ENCODE results near the gene SLC37A4.
"Not testable (repeated sequence)": the region's sequence is repeated elsewhere in the genome, so short reads cannot be mapped to it uniquely, and the experiment has no call there.

Gene SLC37A4

DNA sequence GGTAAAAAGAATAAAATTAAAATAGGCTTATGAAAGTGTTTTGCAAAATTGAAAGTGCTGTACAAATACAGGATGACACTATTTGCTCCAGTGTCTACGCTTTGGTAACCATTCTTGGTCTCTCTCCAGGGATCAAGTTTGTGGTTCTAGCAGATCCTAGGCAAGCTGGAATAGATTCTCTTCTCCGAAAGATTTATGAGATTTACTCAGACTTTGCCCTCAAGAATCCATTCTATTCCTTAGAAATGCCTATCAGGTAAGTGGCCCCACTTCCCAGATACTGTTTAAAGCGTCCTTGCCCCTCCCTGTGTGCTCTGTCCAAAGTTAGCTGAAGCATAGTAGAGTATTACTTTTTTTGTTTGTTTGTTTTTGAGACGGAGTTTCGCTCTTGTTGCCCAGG, 9.0 kb downstream of the SLC37A4 start:
- H3K27ac ChIP-seq (ENCODE audit: low read depth, low read length): no peak overlapping the region
- H2BK120ac ChIP-seq (ENCODE audit: low read depth, low read length): no peak overlapping the region
- no peak overlapping the region for H3K23ac ChIP-seq (ENCODE audit: low read length)
- no peak overlapping the region for H3K4me3 ChIP-seq (ENCODE audit: low read length)
- H3K36me3 ChIP-seq (ENCODE audit: control insufficient read depth, insufficient read depth, low read length): peaks cover 2% of the 10 kb centered on the region
- no peak for DNase-seq
- H2BK15ac ChIP-seq (replicated peaks; ENCODE audit: low read depth): no peak overlapping the region
- H2BK5ac ChIP-seq (ENCODE audit: low read length): no peak overlapping the region
- H4K8ac ChIP-seq (ENCODE audit: low read depth, low read length): no peak overlapping the region
- H3K79me1 ChIP-seq (ENCODE audit: low read length): peaks cover 7% of the 10 kb centered on the region
- H3K56ac ChIP-seq (ENCODE audit: low read length): no peak overlapping the region
- H4K5ac ChIP-seq (ENCODE audit: low read length): no peak overlapping the region
- H3K4ac ChIP-seq (ENCODE audit: low read depth, low read length): no peak overlapping the region
- no peak overlapping the region for H2AK5ac ChIP-seq (ENCODE audit: low read length)
- no peak overlapping the region for H3K4me2 ChIP-seq (ENCODE audit: low read length)
- no peak overlapping the region for H3K9ac ChIP-seq (ENCODE audit: low read length)
- H3K27me3 ChIP-seq (ENCODE audit: insufficient read depth, low read length, poor library complexity): no peaks in the 10 kb centered on the region
- no CpG with 5 or more reads among the region's 5 CpGs for WGBS (ENCODE audit: extremely low coverage, insufficient coverage, low lambda C conversion rate)
- H3K79me2 ChIP-seq (ENCODE audit: control insufficient read depth, insufficient read depth, low read length): peaks cover 34% of the 10 kb centered on the region
- H3K4me1 ChIP-seq (ENCODE audit: control insufficient read depth, low read depth, low read length): peaks cover 8% of the 10 kb centered on the region
- no peak overlapping the region for H3K18ac ChIP-seq (ENCODE audit: low read length)

GRCh38 chr11:119019996-119020395, 10.7 kb downstream of the SLC37A4 start:
- H2BK15ac ChIP-seq (replicated peaks; ENCODE audit: low read depth): no peak overlapping the region
- no peak overlapping the region for H2BK5ac ChIP-seq (ENCODE audit: low read length)
- H3K27ac ChIP-seq (ENCODE audit: low read depth, low read length): no peak overlapping the region
- H4K8ac ChIP-seq (ENCODE audit: low read depth, low read length): no peak overlapping the region
- H3K4me3 ChIP-seq (ENCODE audit: low read length): no peak overlapping the region
- no peaks in the 10 kb centered on the region for H3K27me3 ChIP-seq (ENCODE audit: insufficient read depth, low read length, poor library complexity)
- no peak overlapping the region for H2BK120ac ChIP-seq (ENCODE audit: low read depth, low read length)
- peaks cover 8% of the 10 kb centered on the region for H3K4me1 ChIP-seq (ENCODE audit: control insufficient read depth, low read depth, low read length)
- peak overlapping the region; percentile 21 for H3K9ac ChIP-seq (ENCODE audit: low read length)
- no peak for DNase-seq
- H3K79me1 ChIP-seq (ENCODE audit: low read length): peaks cover 7% of the 10 kb centered on the region
- peaks cover 42% of the 10 kb centered on the region for H3K79me2 ChIP-seq (ENCODE audit: control insufficient read depth, insufficient read depth, low read length)
- H4K5ac ChIP-seq (ENCODE audit: low read length): no peak overlapping the region
- no peak overlapping the region for H3K23ac ChIP-seq (ENCODE audit: low read length)
- no peak overlapping the region for H3K4ac ChIP-seq (ENCODE audit: low read depth, low read length)
- WGBS (ENCODE audit: extremely low coverage, insufficient coverage, low lambda C conversion rate): no CpG with 5 or more reads among the region's 2 CpGs
- H3K4me2 ChIP-seq (ENCODE audit: low read length): peak overlapping the region; percentile 21
- H3K18ac ChIP-seq (ENCODE audit: low read length): no peak overlapping the region
- peak overlapping the region; percentile 8 for H3K56ac ChIP-seq (ENCODE audit: low read length)
- peaks cover 10% of the 10 kb centered on the region for H3K36me3 ChIP-seq (ENCODE audit: control insufficient read depth, insufficient read depth, low read length)
- no peak overlapping the region for H2AK5ac ChIP-seq (ENCODE audit: low read length)

GRCh38 chr11:119018074-119018938, 12.4 kb downstream of the SLC37A4 start, which contains the start of the genes RPS25 and TRAPPC4:
RPS25 (minus strand) TSS chr11:119018343; CDS start chr11:119018284, 59 bp downstream.
TRAPPC4 (plus strand) TSS chr11:119018766; CDS start chr11:119018796, 30 bp downstream.
- H3K4me2 ChIP-seq (ENCODE audit: low read length): peak within 1 kb of the TSS; percentile 62
- H3K9ac ChIP-seq (ENCODE audit: low read length): peak within 1 kb of the TSS; percentile 98
- H2BK120ac ChIP-seq (ENCODE audit: low read depth, low read length): peak within 1 kb of the TSS; percentile 47
- H3K56ac ChIP-seq (ENCODE audit: low read length): peak within 1 kb of the TSS; percentile 99
- H3K4me1 ChIP-seq (ENCODE audit: control insufficient read depth, low read depth, low read length): peaks cover 4% of the 10 kb centered on the region
- no CpG with 5 or more reads among the region's 63 CpGs for WGBS (ENCODE audit: extremely low coverage, insufficient coverage, low lambda C conversion rate)
- no peak within 1 kb of the TSS for H4K5ac ChIP-seq (ENCODE audit: low read length)
- H3K27me3 ChIP-seq (ENCODE audit: insufficient read depth, low read length, poor library complexity): no peaks in the 10 kb centered on the region
- H3K36me3 ChIP-seq (ENCODE audit: control insufficient read depth, insufficient read depth, low read length): peaks cover 12% of the 10 kb centered on the region
- peak within 1 kb of the TSS; percentile 88 for H3K4ac ChIP-seq (ENCODE audit: low read depth, low read length)
- peaks cover 41% of the 10 kb centered on the region for H3K79me2 ChIP-seq (ENCODE audit: control insufficient read depth, insufficient read depth, low read length)
- no peak within 1 kb of the TSS for H2BK15ac ChIP-seq (replicated peaks; ENCODE audit: low read depth)
- H3K23ac ChIP-seq (ENCODE audit: low read length): peak within 1 kb of the TSS; percentile 97
- H4K8ac ChIP-seq (ENCODE audit: low read depth, low read length): peak within 1 kb of the TSS; percentile 99
- H3K4me3 ChIP-seq (ENCODE audit: low read length): peak within 1 kb of the TSS; percentile 99
- H2AK5ac ChIP-seq (ENCODE audit: low read length): no peak within 1 kb of the TSS
- H3K79me1 ChIP-seq (ENCODE audit: low read length): peaks cover 7% of the 10 kb centered on the region
- peak within 1 kb of the TSS; percentile 86 for H3K18ac ChIP-seq (ENCODE audit: low read length)
- peak within 1 kb of the TSS; percentile 91 for H3K27ac ChIP-seq (ENCODE audit: low read depth, low read length)
- peak within 1 kb of the TSS; percentile 49 for H2BK5ac ChIP-seq (ENCODE audit: low read length)
- peak; percentile 99 for DNase-seq

GRCh38 chr11:119017377-119017776, 13.3 kb downstream of the SLC37A4 start:
- not testable (repeated sequence) for H3K27ac ChIP-seq (ENCODE audit: low read depth, low read length); H3K23ac ChIP-seq (ENCODE audit: low read length); H2AK5ac ChIP-seq (ENCODE audit: low read length); H4K8ac ChIP-seq (ENCODE audit: low read depth, low read length); H3K79me1 ChIP-seq (ENCODE audit: low read length); H2BK5ac ChIP-seq (ENCODE audit: low read length); H4K5ac ChIP-seq (ENCODE audit: low read length); H2BK15ac ChIP-seq (replicated peaks; ENCODE audit: low read depth); H3K27me3 ChIP-seq (ENCODE audit: insufficient read depth, low read length, poor library complexity); H3K4me1 ChIP-seq (ENCODE audit: control insufficient read depth, low read depth, low read length); H3K18ac ChIP-seq (ENCODE audit: low read length); H3K4ac ChIP-seq (ENCODE audit: low read depth, low read length); DNase-seq; H2BK120ac ChIP-seq (ENCODE audit: low read depth, low read length)
- H3K4me3 ChIP-seq (ENCODE audit: low read length): peak overlapping the region; percentile 86
- H3K9ac ChIP-seq (ENCODE audit: low read length): peak overlapping the region; percentile 92
- peaks cover 16% of the 10 kb centered on the region for H3K36me3 ChIP-seq (ENCODE audit: control insufficient read depth, insufficient read depth, low read length)
- H3K4me2 ChIP-seq (ENCODE audit: low read length): peak overlapping the region; percentile 62
- H3K56ac ChIP-seq (ENCODE audit: low read length): peak overlapping the region; percentile 94
- peaks cover 40% of the 10 kb centered on the region for H3K79me2 ChIP-seq (ENCODE audit: control insufficient read depth, insufficient read depth, low read length)
- WGBS (ENCODE audit: extremely low coverage, insufficient coverage, low lambda C conversion rate): no CpG with 5 or more reads among the region's 10 CpGs

DNA sequence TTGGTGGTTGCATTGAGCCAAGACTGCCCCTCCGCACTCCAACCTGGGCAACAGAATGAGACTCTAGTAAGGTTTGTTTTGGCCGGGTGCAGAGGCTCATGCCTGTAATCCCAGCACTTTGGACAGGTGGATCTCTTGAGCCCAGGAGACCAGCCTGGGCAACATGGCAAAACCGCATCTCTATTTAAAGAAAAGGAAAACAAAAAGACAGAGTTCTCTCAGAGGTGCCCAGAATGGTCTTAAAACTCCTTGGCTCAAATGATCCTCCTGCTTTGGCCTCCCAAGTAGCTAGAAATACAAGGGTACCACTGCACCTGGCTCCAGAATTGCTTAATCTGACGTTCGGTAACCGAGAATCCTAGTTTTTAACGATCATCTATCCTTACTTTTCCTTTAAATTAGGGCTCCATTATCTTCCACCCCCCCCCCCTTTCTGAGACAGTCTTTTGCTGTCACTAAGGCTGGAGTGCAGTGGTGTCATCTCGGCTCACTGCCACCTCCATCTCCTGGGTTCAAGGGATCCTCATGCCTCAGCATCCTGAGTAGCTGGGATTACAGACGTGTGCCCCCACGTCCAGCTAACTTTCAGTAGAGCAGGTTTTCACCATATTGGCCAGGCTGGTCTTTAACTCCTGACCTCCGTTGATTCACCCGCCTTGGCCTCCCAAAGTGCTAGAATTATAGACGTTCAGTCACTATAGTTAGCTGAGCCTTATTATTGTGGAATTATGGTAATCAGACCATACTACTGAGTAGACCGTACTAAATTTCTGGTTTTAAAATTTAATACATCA, 14.3 kb downstream of the SLC37A4 start:
- H3K4ac ChIP-seq (ENCODE audit: low read depth, low read length): no peak overlapping the region
- no peak overlapping the region for H3K18ac ChIP-seq (ENCODE audit: low read length)
- peak overlapping the region; percentile 29 for H3K9ac ChIP-seq (ENCODE audit: low read length)
- no peak overlapping the region for H3K4me3 ChIP-seq (ENCODE audit: low read length)
- H3K27me3 ChIP-seq (ENCODE audit: insufficient read depth, low read length, poor library complexity): no peaks in the 10 kb centered on the region
- no peak overlapping the region for H4K8ac ChIP-seq (ENCODE audit: low read depth, low read length)
- H3K79me1 ChIP-seq (ENCODE audit: low read length): peaks cover 7% of the 10 kb centered on the region
- peaks cover 3% of the 10 kb centered on the region for H3K4me1 ChIP-seq (ENCODE audit: control insufficient read depth, low read depth, low read length)
- DNase-seq: no peak
- WGBS (ENCODE audit: extremely low coverage, insufficient coverage, low lambda C conversion rate): no CpG with 5 or more reads among the region's 14 CpGs
- H3K79me2 ChIP-seq (ENCODE audit: control insufficient read depth, insufficient read depth, low read length): peaks cover 40% of the 10 kb centered on the region
- no peak overlapping the region for H4K5ac ChIP-seq (ENCODE audit: low read length)
- peaks cover 18% of the 10 kb centered on the region for H3K36me3 ChIP-seq (ENCODE audit: control insufficient read depth, insufficient read depth, low read length)
- H2AK5ac ChIP-seq (ENCODE audit: low read length): no peak overlapping the region
- H2BK120ac ChIP-seq (ENCODE audit: low read depth, low read length): no peak overlapping the region
- no peak overlapping the region for H2BK5ac ChIP-seq (ENCODE audit: low read length)
- H3K4me2 ChIP-seq (ENCODE audit: low read length): peak overlapping the region; percentile 10
- no peak overlapping the region for H3K23ac ChIP-seq (ENCODE audit: low read length)
- H3K56ac ChIP-seq (ENCODE audit: low read length): peak overlapping the region; percentile 11
- H2BK15ac ChIP-seq (replicated peaks; ENCODE audit: low read depth): no peak overlapping the region
- no peak overlapping the region for H3K27ac ChIP-seq (ENCODE audit: low read depth, low read length)
